ENCODE results near the gene C10orf90.

C10orf90 gene

DNA sequence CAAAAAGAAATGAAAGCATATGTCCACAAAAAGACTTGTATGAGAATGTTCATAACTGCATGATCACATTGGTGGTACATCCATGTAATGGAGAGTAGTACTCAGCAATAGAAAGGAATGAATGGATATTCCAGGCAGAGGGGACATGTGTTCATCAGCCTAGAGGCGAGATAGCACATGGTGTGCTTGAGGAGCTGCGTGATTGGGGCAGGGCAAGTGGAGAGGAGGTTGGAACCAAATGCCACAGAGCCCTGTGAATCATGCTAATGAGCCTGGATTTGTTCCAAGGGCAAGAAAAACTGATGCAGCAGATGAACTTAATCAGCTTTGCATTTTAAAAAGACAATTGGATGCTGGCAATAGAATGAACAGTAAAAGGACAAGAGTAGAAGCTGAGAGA lies 73.3 kb downstream of the C10orf90 start:
- Histone ChIP-seq H3K4me2 (no peak overlapping the region), H3K9ac (no peak overlapping the region), H4K20me1 (ENCODE audit: insufficient read depth) (no peaks in the 10 kb centered on the region), H3K4me1 (ENCODE audit: low read depth, poor library complexity, severe bottlenecking) (no peaks in the 10 kb centered on the region), H3K27ac (no peak overlapping the region), H3K4me3 (IDR thresholded peaks at IDR 0.05; ENCODE audit: insufficient read depth, low read depth, low read length) (no peak overlapping the region), H3K36me3 (ENCODE audit: insufficient read depth) (no peaks in the 10 kb centered on the region), H3K79me2 (ENCODE audit: insufficient read depth, low read depth) (no peaks in the 10 kb centered on the region), H2AFZ (ENCODE audit: low read depth) (no peak overlapping the region), H3K27me3 (ENCODE audit: insufficient read depth, low read depth) (no peaks in the 10 kb centered on the region)
- TF ChIP-seq, protein P1, sequence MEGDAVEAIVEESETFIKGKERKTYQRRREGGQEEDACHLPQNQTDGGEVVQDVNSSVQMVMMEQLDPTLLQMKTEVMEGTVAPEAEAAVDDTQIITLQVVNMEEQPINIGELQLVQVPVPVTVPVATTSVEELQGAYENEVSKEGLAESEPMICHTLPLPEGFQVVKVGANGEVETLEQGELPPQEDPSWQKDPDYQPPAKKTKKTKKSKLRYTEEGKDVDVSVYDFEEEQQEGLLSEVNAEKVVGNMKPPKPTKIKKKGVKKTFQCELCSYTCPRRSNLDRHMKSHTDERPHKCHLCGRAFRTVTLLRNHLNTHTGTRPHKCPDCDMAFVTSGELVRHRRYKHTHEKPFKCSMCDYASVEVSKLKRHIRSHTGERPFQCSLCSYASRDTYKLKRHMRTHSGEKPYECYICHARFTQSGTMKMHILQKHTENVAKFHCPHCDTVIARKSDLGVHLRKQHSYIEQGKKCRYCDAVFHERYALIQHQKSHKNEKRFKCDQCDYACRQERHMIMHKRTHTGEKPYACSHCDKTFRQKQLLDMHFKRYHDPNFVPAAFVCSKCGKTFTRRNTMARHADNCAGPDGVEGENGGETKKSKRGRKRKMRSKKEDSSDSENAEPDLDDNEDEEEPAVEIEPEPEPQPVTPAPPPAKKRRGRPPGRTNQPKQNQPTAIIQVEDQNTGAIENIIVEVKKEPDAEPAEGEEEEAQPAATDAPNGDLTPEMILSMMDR (conservative IDR thresholded peaks at IDR 0.05; ENCODE audit: low read depth, low read length), result no peak

- H3K4me1 ChIP-seq (ENCODE audit: low read depth, poor library complexity, severe bottlenecking), result no peaks in the 10 kb centered on the region
- no peaks in the 10 kb centered on the region for H3K27me3 ChIP-seq (ENCODE audit: insufficient read depth, low read depth)
- no peaks in the 10 kb centered on the region for H3K79me2 ChIP-seq (ENCODE audit: insufficient read depth, low read depth)
- TF ChIP-seq, protein P1 (conservative IDR thresholded peaks at IDR 0.05; ENCODE audit: low read depth, low read length), result no peak
- no peak overlapping the region for H3K27ac ChIP-seq
- H3K9ac ChIP-seq, result no peak overlapping the region
- no peaks in the 10 kb centered on the region for H3K36me3 ChIP-seq (ENCODE audit: insufficient read depth)
- no peak overlapping the region for H3K4me2 ChIP-seq
- H2AFZ ChIP-seq (ENCODE audit: low read depth), result no peak overlapping the region
- H4K20me1 ChIP-seq (ENCODE audit: insufficient read depth), result no peaks in the 10 kb centered on the region
- no peak overlapping the region for H3K4me3 ChIP-seq (IDR thresholded peaks at IDR 0.05; ENCODE audit: insufficient read depth, low read depth, low read length)
These were observed 73.9 kb downstream of the C10orf90 start for GRCh38 chr10:126596472-126597016.

- Histone ChIP-seq H3K4me2 (no peak overlapping the region), H3K36me3 (ENCODE audit: insufficient read depth) (no peaks in the 10 kb centered on the region), H3K79me2 (ENCODE audit: insufficient read depth, low read depth) (no peaks in the 10 kb centered on the region), H3K9ac (no peak overlapping the region), H2AFZ (ENCODE audit: low read depth) (no peak overlapping the region), H3K4me3 (IDR thresholded peaks at IDR 0.05; ENCODE audit: insufficient read depth, low read depth, low read length) (no peak overlapping the region), H4K20me1 (ENCODE audit: insufficient read depth) (no peaks in the 10 kb centered on the region), H3K27ac (no peak overlapping the region), H3K27me3 (ENCODE audit: insufficient read depth, low read depth) (no peaks in the 10 kb centered on the region), H3K4me1 (ENCODE audit: low read depth, poor library complexity, severe bottlenecking) (no peaks in the 10 kb centered on the region)
- TF ChIP-seq, protein P1 (conservative IDR thresholded peaks at IDR 0.05; ENCODE audit: low read depth, low read length), result no peak
These were observed 75.3 kb downstream of the C10orf90 start for GRCh38 chr10:126595160-126595559.

DNA sequence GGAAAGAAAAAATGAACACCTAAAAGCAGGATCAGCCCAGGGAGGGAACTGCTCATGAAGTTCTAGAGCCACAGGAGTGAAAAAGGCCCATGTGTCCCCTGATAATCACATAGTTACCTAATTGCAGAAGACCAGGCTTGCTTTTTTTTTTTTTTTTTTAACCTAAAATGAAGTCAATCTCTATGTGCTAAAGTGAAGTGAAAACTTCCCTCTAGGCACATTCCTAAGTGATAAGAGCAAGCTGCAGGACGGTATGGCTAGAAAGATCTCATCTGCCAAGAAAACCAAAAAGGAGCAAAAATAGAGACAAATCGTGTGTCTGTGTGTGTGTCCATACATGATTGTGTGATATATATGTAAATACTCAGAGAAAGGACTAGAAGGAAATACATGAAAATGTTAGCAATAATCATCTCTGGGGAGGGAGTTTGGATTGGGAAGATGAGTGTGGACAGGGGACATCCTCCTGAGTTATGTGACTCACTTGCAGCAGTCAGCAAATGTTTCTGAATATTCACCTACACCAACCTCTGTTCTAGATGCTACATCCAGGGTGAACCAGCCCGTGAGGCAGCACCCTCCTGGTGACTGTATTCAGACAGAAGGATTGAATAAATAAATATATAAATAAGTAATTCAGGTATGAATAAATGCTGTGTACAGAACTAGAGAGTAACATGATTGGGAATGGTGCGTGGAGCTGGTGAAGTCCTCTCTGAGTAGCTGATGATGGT lies 76.4 kb downstream of the C10orf90 start:
- H3K27me3 ChIP-seq (ENCODE audit: insufficient read depth, low read depth), result no peaks in the 10 kb centered on the region
- TF ChIP-seq, protein P1 (conservative IDR thresholded peaks at IDR 0.05; ENCODE audit: low read depth, low read length), result no peak
- no peaks in the 10 kb centered on the region for H3K79me2 ChIP-seq (ENCODE audit: insufficient read depth, low read depth)
- H4K20me1 ChIP-seq (ENCODE audit: insufficient read depth), result no peaks in the 10 kb centered on the region
- no peak overlapping the region for H3K9ac ChIP-seq
- H3K36me3 ChIP-seq (ENCODE audit: insufficient read depth), result no peaks in the 10 kb centered on the region
- no peak overlapping the region for H3K4me2 ChIP-seq
- H2AFZ ChIP-seq (ENCODE audit: low read depth), result no peak overlapping the region
- no peak overlapping the region for H3K4me3 ChIP-seq (IDR thresholded peaks at IDR 0.05; ENCODE audit: insufficient read depth, low read depth, low read length)
- no peaks in the 10 kb centered on the region for H3K4me1 ChIP-seq (ENCODE audit: low read depth, poor library complexity, severe bottlenecking)
- no peak overlapping the region for H3K27ac ChIP-seq

Data from KMS-11 (cell line).